ENCODE data around the gene ALLC.

Gene ALLC

GRCh38 chr2:3664925-3665324, 6.9 kb downstream of the ALLC start:
- DNase-seq (ENCODE audit: low read depth) = no peak
- TF ChIP-seq CTCF (conservative IDR thresholded peaks at IDR 0.05; ENCODE audit: control insufficient read depth, insufficient read depth, low read depth, low read length) = no peak
- no peak overlapping the region for H3K4me3 ChIP-seq (ENCODE audit: control insufficient read depth, low read depth, low read length)

DNA sequence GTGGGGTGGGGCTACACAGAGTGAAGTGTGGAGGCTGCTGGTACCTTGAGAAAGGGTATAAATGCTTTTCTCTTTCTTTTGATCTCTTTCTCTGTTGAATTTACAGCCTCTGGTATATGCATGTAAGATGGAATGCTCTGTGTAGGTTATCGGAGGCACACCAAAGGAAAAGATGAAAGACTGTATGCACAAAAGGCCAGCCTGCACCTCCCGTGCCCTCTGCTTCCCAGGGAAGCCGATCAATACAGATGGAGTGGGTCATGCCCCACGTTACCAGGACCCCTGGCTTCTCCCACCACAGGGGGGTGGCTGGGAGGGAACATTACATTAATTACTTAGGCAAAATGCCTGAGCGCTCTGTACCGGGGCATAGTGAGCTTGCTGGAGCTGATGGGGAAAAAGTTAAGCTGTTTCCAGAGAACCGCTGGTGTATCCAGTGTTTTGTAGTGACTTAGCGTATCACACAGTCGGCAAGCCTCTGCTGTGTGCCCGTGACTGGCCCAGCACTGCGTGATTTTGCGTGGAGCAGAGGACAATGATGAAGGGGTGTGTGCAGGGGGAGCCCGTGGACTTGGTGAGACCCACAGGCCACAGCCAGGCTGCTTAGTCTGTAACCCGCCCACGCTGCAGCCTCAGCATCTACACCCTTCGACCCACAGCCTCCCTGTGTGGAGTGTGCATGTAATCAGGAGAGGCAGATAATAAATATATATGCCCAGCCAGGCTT, 8.0 kb downstream of the ALLC start:
- no peak for TF ChIP-seq CTCF (conservative IDR thresholded peaks at IDR 0.05; ENCODE audit: control insufficient read depth, insufficient read depth, low read depth, low read length)
- DNase-seq (ENCODE audit: low read depth) = no peak
- H3K4me3 ChIP-seq (ENCODE audit: control insufficient read depth, low read depth, low read length) = no peak overlapping the region

DNA sequence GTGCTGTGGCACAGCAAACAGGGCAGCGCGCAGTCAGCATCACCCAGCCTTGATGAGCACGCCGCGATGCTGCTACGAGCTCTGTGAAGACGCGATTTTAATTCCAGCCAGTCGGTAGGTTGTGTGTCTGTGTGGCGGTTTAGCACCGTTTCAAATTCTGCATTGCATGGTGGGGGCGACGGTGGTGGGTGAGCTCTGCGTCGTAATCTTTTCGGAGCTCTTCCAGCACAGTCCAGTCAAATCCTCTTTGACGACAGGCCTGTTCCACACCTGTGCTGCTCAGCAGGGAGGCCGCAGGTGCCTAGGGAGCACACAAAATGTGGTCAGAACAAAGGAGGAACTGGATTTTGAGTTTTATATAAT, 8.6 kb downstream of the ALLC start:
- no peak for DNase-seq (ENCODE audit: low read depth)
- TF ChIP-seq CTCF (conservative IDR thresholded peaks at IDR 0.05; ENCODE audit: control insufficient read depth, insufficient read depth, low read depth, low read length) = no peak
- no peak overlapping the region for H3K4me3 ChIP-seq (ENCODE audit: control insufficient read depth, low read depth, low read length)

GRCh38 chr2:3667151-3667631, 9.2 kb downstream of the ALLC start:
- no peak for DNase-seq (ENCODE audit: low read depth)
- no peak overlapping the region for H3K4me3 ChIP-seq (ENCODE audit: control insufficient read depth, low read depth, low read length)
- no peak for TF ChIP-seq CTCF (conservative IDR thresholded peaks at IDR 0.05; ENCODE audit: control insufficient read depth, insufficient read depth, low read depth, low read length)

DNA sequence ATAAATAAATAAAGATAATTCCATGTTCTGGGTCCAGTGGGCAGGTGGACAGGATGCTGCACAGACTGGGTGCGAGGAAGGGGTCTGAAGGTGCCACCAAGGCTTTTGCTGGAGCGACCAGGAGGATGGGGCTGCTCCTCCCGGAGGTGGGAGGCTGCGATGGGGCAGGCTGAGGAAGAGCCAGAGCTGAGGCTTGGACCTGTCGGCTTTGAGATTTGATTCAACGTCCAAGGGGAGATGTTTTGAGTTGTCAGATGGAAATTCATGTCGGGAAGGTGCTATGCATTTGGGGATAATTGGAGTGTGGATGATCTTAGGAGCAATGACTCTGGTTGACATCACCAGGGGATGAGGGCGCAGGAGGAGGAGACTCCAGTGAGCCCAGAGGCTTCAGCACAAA, 11.7 kb downstream of the ALLC start:
- TF ChIP-seq CTCF (conservative IDR thresholded peaks at IDR 0.05; ENCODE audit: control insufficient read depth, insufficient read depth, low read depth, low read length) = no peak
- H3K4me3 ChIP-seq (ENCODE audit: control insufficient read depth, low read depth, low read length) = no peak overlapping the region
- DNase-seq (ENCODE audit: low read depth) = no peak

DNA sequence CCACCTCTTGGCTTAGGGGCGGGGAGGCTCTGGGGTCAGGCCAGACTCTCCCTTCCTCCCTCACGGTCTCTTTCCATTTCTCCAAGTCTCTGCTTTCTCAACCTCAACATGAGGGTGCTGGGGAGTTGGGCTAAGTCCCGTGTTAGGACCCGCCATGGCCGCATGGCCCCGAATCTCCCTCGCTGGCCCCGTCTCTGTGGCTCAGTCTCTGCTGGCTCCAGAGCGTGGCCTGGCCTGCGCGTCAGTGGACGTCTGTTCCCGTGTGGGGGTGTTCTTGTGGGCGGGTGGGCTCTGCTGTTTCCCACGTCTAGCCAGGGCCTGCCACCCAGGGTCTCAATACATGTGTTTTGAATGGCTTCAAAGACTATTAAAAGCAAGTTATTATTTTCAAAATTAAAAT, 12.4 kb downstream of the ALLC start:
- H3K4me3 ChIP-seq (ENCODE audit: control insufficient read depth, low read depth, low read length) = no peak overlapping the region
- no peak for TF ChIP-seq CTCF (conservative IDR thresholded peaks at IDR 0.05; ENCODE audit: control insufficient read depth, insufficient read depth, low read depth, low read length)
- DNase-seq (ENCODE audit: low read depth) = no peak

- H3K4me3 ChIP-seq (ENCODE audit: control insufficient read depth, low read depth, low read length) = no peak overlapping the region
- DNase-seq (ENCODE audit: low read depth) = no peak
- no peak for TF ChIP-seq CTCF (conservative IDR thresholded peaks at IDR 0.05; ENCODE audit: control insufficient read depth, insufficient read depth, low read depth, low read length)
These were observed 12.9 kb downstream of the ALLC start for GRCh38 chr2:3670941-3671340.
